GM12874 (cell line): ENCODE measurements around the gene ADSS1.

Experiments used
- CTCF ChIP-seq: IDR thresholded peaks from 2 replicates; pipeline ENCODE4 v1.5.1; 2011; ENCODE audit warnings: low read depth, mild to moderate bottlenecking, control low read depth, low read length, moderate library complexity; ENCODE audit not compliant: insufficient read depth

ADSS1 gene

GRCh38 chr14:104753528-104754212 lies 29.6 kb downstream of the ADSS1 start:
- TF ChIP-seq CTCF, result no peak

GRCh38 chr14:104754213-104754851 lies 30.3 kb downstream of the ADSS1 start:
- TF ChIP-seq CTCF, result no peak

GRCh38 chr14:104755621-104756020 lies 31.6 kb downstream of the ADSS1 start:
- TF ChIP-seq CTCF, result no peak

- no peak for TF ChIP-seq CTCF
Observed at GRCh38 chr14:104756477-104757237, 32.6 kb downstream of the ADSS1 start.

GRCh38 chr14:104757238-104757585 lies 33.2 kb downstream of the ADSS1 start:
- TF ChIP-seq CTCF, result no peak

- TF ChIP-seq CTCF, result no peak
Observed at GRCh38 chr14:104757681-104758392, 33.8 kb downstream of the ADSS1 start.
